Neural cell (in vitro differentiated cells): ENCODE results near the gene CNTF. TPM values are rescaled to one million over a fixed set of nuclear protein-coding genes. Genes with fewer than 3 reads are reported as not detected.
"Not testable (repeated sequence)": the region's sequence is repeated elsewhere in the genome, so short reads cannot be mapped to it uniquely, and the experiment has no call there.

Experiments used
- H2AFZ ChIP-seq: fragments of 200-600, 300-800 bp; sonication (generic), shearing (Covaris generic); 2 replicates; pipeline ENCODE4 v1.6.0; 2014; ENCODE audit warnings: low read depth, mild to moderate bottlenecking, antibody characterized with exemption, low read length, moderate library complexity
- H3F3A ChIP-seq: fragments of 200-600 bp; shearing (Covaris generic); 2 replicates; pipeline ENCODE4 v1.6.1; 2016; ENCODE audit warnings: mild to moderate bottlenecking, moderate library complexity, mixed read lengths, antibody characterized with exemption, low read length; ENCODE audit not compliant: insufficient read depth, poor library complexity, severe bottlenecking
- H3K27ac ChIP-seq: fragments of 200-600, 300-800 bp; sonication (generic), shearing (Covaris generic); 2 replicates; pipeline ENCODE4 v1.5.1; 2014; ENCODE audit warnings: mild to moderate bottlenecking, low read length, moderate library complexity
- H3K27me3 ChIP-seq: fragments of 300-800, 200-600 bp; sonication (generic), shearing (Covaris generic); 2 replicates; pipeline ENCODE4 v1.6.0; 2014; ENCODE audit warnings: mild to moderate bottlenecking, low read depth, low read length, moderate library complexity; ENCODE audit not compliant: insufficient read depth
- H3K36me3 ChIP-seq: fragments of 300-800, 200-600 bp; sonication (generic), shearing (Covaris generic); 2 replicates; pipeline ENCODE4 v1.5.1; 2014; ENCODE audit warnings: mild to moderate bottlenecking, antibody characterized with exemption, low read length, moderate library complexity; ENCODE audit not compliant: insufficient read depth
- H3K4me2 ChIP-seq: fragments of 300-800, 200-600 bp; sonication (generic), shearing (Covaris generic); 2 replicates; pipeline ENCODE4 v1.6.0; 2014; ENCODE audit warnings: mild to moderate bottlenecking, low read length
- H3K4me3 ChIP-seq: fragments of 300-800, 200-600 bp; sonication (generic), shearing (Covaris generic); 2 replicates; pipeline ENCODE4 v1.5.1; 2014; ENCODE audit warnings: mild to moderate bottlenecking, low read length, moderate library complexity
- H3K79me2 ChIP-seq: fragments of 200-600 bp; shearing (Covaris generic); replicated peaks from 2 replicates; pipeline ENCODE4 v1.6.0; 2014; ENCODE audit warnings: mild to moderate bottlenecking, low read length, moderate library complexity; ENCODE audit not compliant: insufficient read depth
- H3K9ac ChIP-seq: fragments of 300-800, 200-600 bp; sonication (generic), shearing (Covaris generic); 2 replicates; pipeline ENCODE4 v1.6.1; 2016; ENCODE audit warnings: mild to moderate bottlenecking, low read length, mixed read lengths
- H3K9me2 ChIP-seq: fragments of 200-600 bp; shearing (Covaris generic); 2 replicates; pipeline ENCODE4 v1.6.1; 2016; ENCODE audit warnings: mild to moderate bottlenecking, low read length, mixed read lengths; ENCODE audit not compliant: insufficient read depth
- H3K9me3 ChIP-seq: fragments of 200-600, 300-800 bp; sonication (generic), shearing (Covaris generic); 2 replicates; pipeline ENCODE4 v1.6.1; 2016; ENCODE audit warnings: mild to moderate bottlenecking, mixed run types, low read length, moderate library complexity, mixed read lengths
- H4K20me1 ChIP-seq: fragments of 200-600 bp; shearing (Covaris generic); 2 replicates; pipeline ENCODE4 v1.6.1; 2016; ENCODE audit warnings: mild to moderate bottlenecking, mixed run types; ENCODE audit not compliant: insufficient read depth
- EP300 ChIP-seq: fragments of 450-650 bp; conservative IDR thresholded peaks from 2 replicates; pipeline ENCODE4 v1.6.1; 2014; ENCODE audit warnings: antibody characterized with exemption, mild to moderate bottlenecking, moderate library complexity; ENCODE audit not compliant: poor library complexity, severe bottlenecking
- EZH2 ChIP-seq: fragments of 200-600, 300-800 bp; shearing (Covaris generic), sonication (generic); IDR thresholded peaks from 2 replicates; pipeline ENCODE4 v1.6.1; 2014; ENCODE audit warnings: antibody characterized with exemption, low read length, borderline replicate concordance, mild to moderate bottlenecking; ENCODE audit not compliant: insufficient read depth, poor library complexity, severe bottlenecking
- MXI1 ChIP-seq: fragments of 450-650 bp; conservative IDR thresholded peaks from 2 replicates; pipeline ENCODE4 v1.6.1; 2014; ENCODE audit warnings: antibody characterized with exemption, mild to moderate bottlenecking; ENCODE audit not compliant: poor library complexity, severe bottlenecking
- POLR2AphosphoS5 ChIP-seq: IDR thresholded peaks from 2 replicates; pipeline ENCODE4 v1.6.1; 2012
- RAD21 ChIP-seq: fragments of 450-650 bp; conservative IDR thresholded peaks from 2 replicates; pipeline ENCODE4 v1.6.1; 2014; ENCODE audit warnings: antibody characterized with exemption, mild to moderate bottlenecking, moderate library complexity
- SMC3 ChIP-seq: fragments of 450-650 bp; conservative IDR thresholded peaks from 2 replicates; pipeline ENCODE4 v1.6.1; 2014; ENCODE audit warnings: antibody characterized with exemption, mild to moderate bottlenecking, moderate library complexity; ENCODE audit not compliant: poor library complexity
- TAF1 ChIP-seq: IDR thresholded peaks from 2 replicates; pipeline ENCODE4 v1.6.1; 2012; ENCODE audit warnings: low read depth
- polyA minus RNA-seq: library from RNA; depleted of rRNA, polyadenylated mRNA; stranded (reverse); fragments of >200 nt; gene quantifications from 2 replicates; pipeline ENCODE4 v1.2.3, GENCODE V29; 2014
- polyA plus RNA-seq: library from polyadenylated mRNA; depleted of rRNA; stranded (reverse); fragments of >200 nt; gene quantifications from 2 replicates; pipeline ENCODE4 v1.2.3, GENCODE V29; 2014
- TF ChIP-seq, protein P1 (sequence below): IDR thresholded peaks from 2 replicates; pipeline ENCODE4 v1.6.1; 2012; ENCODE audit warnings: borderline replicate concordance
- TF ChIP-seq, protein P2 (sequence below): fragments of 450-650 bp; IDR thresholded peaks from 2 replicates; pipeline ENCODE4 v1.5.1; 2014; ENCODE audit warnings: antibody characterized with exemption, mild to moderate bottlenecking, moderate library complexity; ENCODE audit not compliant: poor library complexity, severe bottlenecking

CNTF gene, protein sequence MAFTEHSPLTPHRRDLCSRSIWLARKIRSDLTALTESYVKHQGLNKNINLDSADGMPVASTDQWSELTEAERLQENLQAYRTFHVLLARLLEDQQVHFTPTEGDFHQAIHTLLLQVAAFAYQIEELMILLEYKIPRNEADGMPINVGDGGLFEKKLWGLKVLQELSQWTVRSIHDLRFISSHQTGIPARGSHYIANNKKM
- polyA plus RNA-seq (2.3 and 3.6 TPM in 2 replicates), polyA minus RNA-seq (3.4 and 4.2 TPM in 2 replicates)

DNA sequence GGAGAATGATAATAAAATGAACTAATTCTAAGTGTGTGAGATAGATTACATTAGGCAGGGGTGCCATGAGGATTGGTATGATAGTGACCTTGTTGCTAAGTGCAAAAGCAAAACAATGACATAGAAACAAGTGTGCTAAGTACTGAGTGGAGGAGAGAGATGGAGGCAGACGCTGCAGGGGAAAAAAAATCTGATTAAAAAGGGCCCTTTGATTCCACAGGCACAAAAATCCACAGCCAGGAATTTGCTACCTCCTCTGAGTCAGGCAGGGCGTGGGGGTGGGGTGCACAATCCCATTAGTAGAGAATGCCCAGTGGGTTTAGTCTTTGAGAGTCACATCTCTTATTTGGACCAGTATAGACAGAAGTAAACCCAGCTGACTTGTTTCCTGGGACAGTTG, at the start of gene CNTF:
CNTF (plus strand) TSS at position 322 of the 400 bp plus-strand sequence. CDS start 88 bp downstream, outside the sequence.
- Histone ChIP-seq H3K4me3 (no peak within 1 kb of the TSS), H3F3A (no peaks in the 10 kb centered on the region), H3K36me3 (peaks cover 5% of the 10 kb centered on the region), H3K9me3 (no peaks in the 10 kb centered on the region), H3K27me3 (no peaks in the 10 kb centered on the region), H3K9ac (no peak within 1 kb of the TSS), H3K79me2 (no peaks in the 10 kb centered on the region), H2AFZ (no peak within 1 kb of the TSS), H3K9me2 (no peaks in the 10 kb centered on the region), H3K27ac (no peak within 1 kb of the TSS), H4K20me1 (no peaks in the 10 kb centered on the region), H3K4me2 (no peak within 1 kb of the TSS)
- no peak for TF ChIP-seq POLR2AphosphoS5

DNA sequence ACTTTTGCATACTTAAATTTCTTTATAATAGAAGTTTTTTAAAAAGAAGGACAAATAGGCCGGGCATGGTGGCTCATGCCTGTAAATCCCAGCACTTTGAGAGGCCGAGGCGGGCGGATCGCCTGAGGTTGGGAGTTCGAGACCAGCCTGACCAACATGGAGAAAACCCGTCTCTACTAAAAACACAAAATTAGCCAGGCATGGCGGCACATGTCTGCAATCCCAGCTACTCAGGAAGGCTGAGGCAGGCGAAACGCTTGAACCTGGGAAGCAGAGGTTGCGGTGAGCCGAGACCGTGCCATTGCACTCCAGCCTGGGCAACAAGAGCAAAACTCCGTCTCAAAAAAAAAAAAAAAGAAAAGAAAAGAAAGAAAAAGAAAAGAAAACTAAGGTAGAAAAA, 49.6 kb upstream of the CNTF start:
- not testable (repeated sequence) for H4K20me1 ChIP-seq, H3K36me3 ChIP-seq, H3K9me3 ChIP-seq, H3K9ac ChIP-seq, H3K27ac ChIP-seq, H3K9me2 ChIP-seq, H3K4me3 ChIP-seq, H3K4me2 ChIP-seq, H2AFZ ChIP-seq, H3K79me2 ChIP-seq, H3K27me3 ChIP-seq, H3F3A ChIP-seq

DNA sequence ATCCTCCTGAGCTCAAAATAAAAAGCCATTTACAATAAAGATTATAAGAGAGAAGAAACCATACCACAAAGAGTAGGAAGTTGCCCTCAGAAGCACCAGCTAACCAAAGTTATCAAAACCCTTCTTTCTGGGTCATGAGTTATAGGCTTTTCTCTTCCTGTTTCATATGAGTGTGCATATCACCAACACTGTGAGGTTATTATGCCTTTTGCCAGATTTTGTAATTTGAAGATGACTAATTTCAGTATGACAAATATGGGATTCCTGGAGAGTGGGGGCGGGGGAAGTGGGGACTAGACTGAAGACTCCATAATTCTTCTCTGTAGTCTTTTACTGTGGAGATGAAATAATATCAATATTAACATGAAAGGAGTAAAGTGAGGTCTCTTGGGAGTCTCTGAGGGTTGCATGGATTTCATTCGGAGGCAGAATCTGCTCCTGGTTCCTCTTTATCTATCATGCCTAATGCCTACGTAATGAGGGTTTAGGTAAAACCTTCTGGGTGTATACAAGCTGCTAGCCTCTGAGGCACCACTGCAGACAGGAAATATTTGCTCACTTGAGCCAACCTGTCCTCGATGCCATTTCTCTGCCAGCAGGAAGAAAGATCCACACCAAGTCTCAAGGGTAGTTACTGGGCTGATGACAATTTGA, 48.9 kb upstream of the CNTF start:
- H3K9ac ChIP-seq: no peak overlapping the region
- H3K9me2 ChIP-seq: no peaks in the 10 kb centered on the region
- H3K9me3 ChIP-seq: no peaks in the 10 kb centered on the region
- H3K27ac ChIP-seq: no peak overlapping the region
- no peaks in the 10 kb centered on the region for H3K36me3 ChIP-seq
- H2AFZ ChIP-seq: no peak overlapping the region
- no peak overlapping the region for H3K4me2 ChIP-seq
- no peaks in the 10 kb centered on the region for H4K20me1 ChIP-seq
- no peaks in the 10 kb centered on the region for H3K27me3 ChIP-seq
- no peaks in the 10 kb centered on the region for H3K79me2 ChIP-seq
- H3K4me3 ChIP-seq: no peak overlapping the region
- no peak for TF ChIP-seq EP300
- TF ChIP-seq TAF1: no peak
- TF ChIP-seq RAD21: no peak
- TF ChIP-seq, protein P1, sequence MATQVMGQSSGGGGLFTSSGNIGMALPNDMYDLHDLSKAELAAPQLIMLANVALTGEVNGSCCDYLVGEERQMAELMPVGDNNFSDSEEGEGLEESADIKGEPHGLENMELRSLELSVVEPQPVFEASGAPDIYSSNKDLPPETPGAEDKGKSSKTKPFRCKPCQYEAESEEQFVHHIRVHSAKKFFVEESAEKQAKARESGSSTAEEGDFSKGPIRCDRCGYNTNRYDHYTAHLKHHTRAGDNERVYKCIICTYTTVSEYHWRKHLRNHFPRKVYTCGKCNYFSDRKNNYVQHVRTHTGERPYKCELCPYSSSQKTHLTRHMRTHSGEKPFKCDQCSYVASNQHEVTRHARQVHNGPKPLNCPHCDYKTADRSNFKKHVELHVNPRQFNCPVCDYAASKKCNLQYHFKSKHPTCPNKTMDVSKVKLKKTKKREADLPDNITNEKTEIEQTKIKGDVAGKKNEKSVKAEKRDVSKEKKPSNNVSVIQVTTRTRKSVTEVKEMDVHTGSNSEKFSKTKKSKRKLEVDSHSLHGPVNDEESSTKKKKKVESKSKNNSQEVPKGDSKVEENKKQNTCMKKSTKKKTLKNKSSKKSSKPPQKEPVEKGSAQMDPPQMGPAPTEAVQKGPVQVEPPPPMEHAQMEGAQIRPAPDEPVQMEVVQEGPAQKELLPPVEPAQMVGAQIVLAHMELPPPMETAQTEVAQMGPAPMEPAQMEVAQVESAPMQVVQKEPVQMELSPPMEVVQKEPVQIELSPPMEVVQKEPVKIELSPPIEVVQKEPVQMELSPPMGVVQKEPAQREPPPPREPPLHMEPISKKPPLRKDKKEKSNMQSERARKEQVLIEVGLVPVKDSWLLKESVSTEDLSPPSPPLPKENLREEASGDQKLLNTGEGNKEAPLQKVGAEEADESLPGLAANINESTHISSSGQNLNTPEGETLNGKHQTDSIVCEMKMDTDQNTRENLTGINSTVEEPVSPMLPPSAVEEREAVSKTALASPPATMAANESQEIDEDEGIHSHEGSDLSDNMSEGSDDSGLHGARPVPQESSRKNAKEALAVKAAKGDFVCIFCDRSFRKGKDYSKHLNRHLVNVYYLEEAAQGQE: no peak
- TF ChIP-seq SMC3: no peak
- TF ChIP-seq MXI1: no peak
- TF ChIP-seq POLR2AphosphoS5: no peak
- no peak for TF ChIP-seq EZH2
- TF ChIP-seq, protein P2, sequence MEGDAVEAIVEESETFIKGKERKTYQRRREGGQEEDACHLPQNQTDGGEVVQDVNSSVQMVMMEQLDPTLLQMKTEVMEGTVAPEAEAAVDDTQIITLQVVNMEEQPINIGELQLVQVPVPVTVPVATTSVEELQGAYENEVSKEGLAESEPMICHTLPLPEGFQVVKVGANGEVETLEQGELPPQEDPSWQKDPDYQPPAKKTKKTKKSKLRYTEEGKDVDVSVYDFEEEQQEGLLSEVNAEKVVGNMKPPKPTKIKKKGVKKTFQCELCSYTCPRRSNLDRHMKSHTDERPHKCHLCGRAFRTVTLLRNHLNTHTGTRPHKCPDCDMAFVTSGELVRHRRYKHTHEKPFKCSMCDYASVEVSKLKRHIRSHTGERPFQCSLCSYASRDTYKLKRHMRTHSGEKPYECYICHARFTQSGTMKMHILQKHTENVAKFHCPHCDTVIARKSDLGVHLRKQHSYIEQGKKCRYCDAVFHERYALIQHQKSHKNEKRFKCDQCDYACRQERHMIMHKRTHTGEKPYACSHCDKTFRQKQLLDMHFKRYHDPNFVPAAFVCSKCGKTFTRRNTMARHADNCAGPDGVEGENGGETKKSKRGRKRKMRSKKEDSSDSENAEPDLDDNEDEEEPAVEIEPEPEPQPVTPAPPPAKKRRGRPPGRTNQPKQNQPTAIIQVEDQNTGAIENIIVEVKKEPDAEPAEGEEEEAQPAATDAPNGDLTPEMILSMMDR: no peak
- peaks cover 6% of the 10 kb centered on the region for H3F3A ChIP-seq
